ENCODE results near the gene DSCAM. TPM values are rescaled to one million over a fixed set of nuclear protein-coding genes. Genes with fewer than 3 reads are reported as not detected.

The DSCAM gene
- total and polyA plus RNA-seq, 4 donors, result 0.02 to 0.25 (median 0.09) TPM

- TF ChIP-seq, protein P1, sequence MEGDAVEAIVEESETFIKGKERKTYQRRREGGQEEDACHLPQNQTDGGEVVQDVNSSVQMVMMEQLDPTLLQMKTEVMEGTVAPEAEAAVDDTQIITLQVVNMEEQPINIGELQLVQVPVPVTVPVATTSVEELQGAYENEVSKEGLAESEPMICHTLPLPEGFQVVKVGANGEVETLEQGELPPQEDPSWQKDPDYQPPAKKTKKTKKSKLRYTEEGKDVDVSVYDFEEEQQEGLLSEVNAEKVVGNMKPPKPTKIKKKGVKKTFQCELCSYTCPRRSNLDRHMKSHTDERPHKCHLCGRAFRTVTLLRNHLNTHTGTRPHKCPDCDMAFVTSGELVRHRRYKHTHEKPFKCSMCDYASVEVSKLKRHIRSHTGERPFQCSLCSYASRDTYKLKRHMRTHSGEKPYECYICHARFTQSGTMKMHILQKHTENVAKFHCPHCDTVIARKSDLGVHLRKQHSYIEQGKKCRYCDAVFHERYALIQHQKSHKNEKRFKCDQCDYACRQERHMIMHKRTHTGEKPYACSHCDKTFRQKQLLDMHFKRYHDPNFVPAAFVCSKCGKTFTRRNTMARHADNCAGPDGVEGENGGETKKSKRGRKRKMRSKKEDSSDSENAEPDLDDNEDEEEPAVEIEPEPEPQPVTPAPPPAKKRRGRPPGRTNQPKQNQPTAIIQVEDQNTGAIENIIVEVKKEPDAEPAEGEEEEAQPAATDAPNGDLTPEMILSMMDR (IDR thresholded peaks at IDR 0.05; ENCODE audit: control extremely low read depth, extremely low read depth), result no peak
- Histone ChIP-seq H3K4me3 (no peak overlapping the region), H3K27ac (ENCODE audit: low read depth in 1 of 2, low read length in 1 of 2) (no peak overlapping the region), H3K9ac (ENCODE audit: insufficient read depth in 1 of 2, low read length in 2 of 2) (no peak overlapping the region), H3K36me3 (ENCODE audit: control insufficient read depth in 4 of 4, insufficient read depth in 4 of 4, low read length in 4 of 4) (no peaks in the 10 kb centered on the region), H3K4me1 (ENCODE audit: control insufficient read depth in 5 of 5, insufficient read depth in 5 of 5, low read length in 5 of 5) (no peaks in the 10 kb centered on the region), H3K9me3 (ENCODE audit: control insufficient read depth in 4 of 4, insufficient read depth in 3 of 4, low read length in 3 of 4) (no peaks in the 10 kb centered on the region), H3K27me3 (ENCODE audit: control insufficient read depth in 3 of 3, insufficient read depth in 3 of 3, low read length in 2 of 3) (no peaks in the 10 kb centered on the region)
- ATAC-seq (ENCODE audit: insufficient read depth, low FRiP score) (no peak), DNase-seq (no peak)
- WGBS, 2 donors, result 82 to 85% methylated on average over 9 of the region's 9 CpGs
These were observed 728.4 kb downstream of the DSCAM start for GRCh38 chr21:40118527-40118926.

DNA sequence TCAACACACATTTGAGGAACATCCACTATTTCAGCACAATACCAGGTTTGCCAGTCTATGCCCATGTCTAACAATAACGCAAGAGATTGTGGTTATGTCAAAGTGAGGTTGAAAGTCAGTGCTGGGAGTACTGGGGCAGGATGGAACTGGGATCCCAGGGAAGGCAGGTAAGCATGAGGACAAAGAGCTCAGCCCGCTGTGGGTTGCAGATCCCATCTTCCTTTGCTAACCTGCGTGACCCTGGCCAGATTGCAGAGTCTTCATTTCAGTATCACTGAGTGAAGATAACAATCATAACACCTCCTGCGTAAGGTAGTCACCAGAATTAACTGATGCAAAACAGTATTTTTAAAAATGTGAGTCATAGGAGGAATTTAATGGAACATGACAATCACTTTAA is 729.7 kb downstream of the DSCAM start:
- Histone ChIP-seq H3K27me3 (ENCODE audit: control insufficient read depth in 3 of 3, insufficient read depth in 3 of 3, low read length in 2 of 3) (no peaks in the 10 kb centered on the region), H3K36me3 (ENCODE audit: control insufficient read depth in 4 of 4, insufficient read depth in 4 of 4, low read length in 4 of 4) (no peaks in the 10 kb centered on the region), H3K4me3 (no peak overlapping the region), H3K9ac (ENCODE audit: insufficient read depth in 1 of 2, low read length in 2 of 2) (no peak overlapping the region), H3K9me3 (ENCODE audit: control insufficient read depth in 4 of 4, insufficient read depth in 3 of 4, low read length in 3 of 4) (no peaks in the 10 kb centered on the region), H3K27ac (ENCODE audit: low read depth in 1 of 2, low read length in 1 of 2) (no peak overlapping the region), H3K4me1 (ENCODE audit: control insufficient read depth in 5 of 5, insufficient read depth in 5 of 5, low read length in 5 of 5) (no peaks in the 10 kb centered on the region)
- TF ChIP-seq, protein P1 (IDR thresholded peaks at IDR 0.05; ENCODE audit: control extremely low read depth, extremely low read depth), result no peak
- WGBS, 2 donors, result 88 to 91% methylated on average over 4 of the region's 4 CpGs
- DNase-seq (no peak), ATAC-seq (ENCODE audit: insufficient read depth, low FRiP score) (no peak)

DNA sequence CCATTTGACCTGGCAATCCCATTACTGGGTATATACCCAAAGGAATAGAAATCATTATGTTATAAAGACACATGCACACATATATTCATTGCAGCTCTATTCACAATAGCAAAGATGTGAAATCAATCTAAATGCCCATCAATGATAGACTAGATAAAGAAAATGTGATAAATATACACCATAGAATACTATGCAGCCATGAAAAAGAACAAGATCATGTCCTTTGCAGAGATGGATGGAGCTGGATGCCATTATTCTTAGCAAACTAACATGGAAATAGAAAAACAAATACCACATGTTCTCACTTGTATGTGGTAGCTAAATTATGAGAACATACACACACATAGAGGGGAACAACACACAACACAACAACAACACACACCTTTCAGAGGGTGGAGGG is 731.2 kb downstream of the DSCAM start:
- Histone ChIP-seq H3K27ac (ENCODE audit: low read depth in 1 of 2, low read length in 1 of 2) (no peak overlapping the region), H3K9me3 (ENCODE audit: control insufficient read depth in 4 of 4, insufficient read depth in 3 of 4, low read length in 3 of 4) (no peaks in the 10 kb centered on the region), H3K4me3 (no peak overlapping the region), H3K9ac (ENCODE audit: insufficient read depth in 1 of 2, low read length in 2 of 2) (no peak overlapping the region), H3K4me1 (ENCODE audit: control insufficient read depth in 5 of 5, insufficient read depth in 5 of 5, low read length in 5 of 5) (no peaks in the 10 kb centered on the region), H3K36me3 (ENCODE audit: control insufficient read depth in 4 of 4, insufficient read depth in 4 of 4, low read length in 4 of 4) (no peaks in the 10 kb centered on the region), H3K27me3 (ENCODE audit: control insufficient read depth in 3 of 3, insufficient read depth in 3 of 3, low read length in 2 of 3) (no peaks in the 10 kb centered on the region)
- ATAC-seq (ENCODE audit: insufficient read depth, low FRiP score) (no peak), DNase-seq (no peak)
- TF ChIP-seq, protein P1 (IDR thresholded peaks at IDR 0.05; ENCODE audit: control extremely low read depth, extremely low read depth), result no peak

- 75 to 83% methylated on average over 3 of the region's 3 CpGs for WGBS, 2 donors
- H3K4me1 ChIP-seq (ENCODE audit: control insufficient read depth in 5 of 5, insufficient read depth in 5 of 5, low read length in 5 of 5), result no peaks in the 10 kb centered on the region
- H3K27ac ChIP-seq (ENCODE audit: low read depth in 1 of 2, low read length in 1 of 2), result no peak overlapping the region
- TF ChIP-seq, protein P1 (IDR thresholded peaks at IDR 0.05; ENCODE audit: control extremely low read depth, extremely low read depth), result no peak
- H3K9ac ChIP-seq (ENCODE audit: insufficient read depth in 1 of 2, low read length in 2 of 2), result no peak overlapping the region
- no peaks in the 10 kb centered on the region for H3K9me3 ChIP-seq (ENCODE audit: control insufficient read depth in 4 of 4, insufficient read depth in 3 of 4, low read length in 3 of 4)
- DNase-seq (no peak), ATAC-seq (ENCODE audit: insufficient read depth, low FRiP score) (no peak)
- no peaks in the 10 kb centered on the region for H3K36me3 ChIP-seq (ENCODE audit: control insufficient read depth in 4 of 4, insufficient read depth in 4 of 4, low read length in 4 of 4)
- no peak overlapping the region for H3K4me3 ChIP-seq
- no peaks in the 10 kb centered on the region for H3K27me3 ChIP-seq (ENCODE audit: control insufficient read depth in 3 of 3, insufficient read depth in 3 of 3, low read length in 2 of 3)
These were observed 744.3 kb downstream of the DSCAM start for GRCh38 chr21:40102682-40103081.

Measured in lung (tissue), 12 donors.